K562 (cell line): ENCODE measurements around the gene CHPF2. TPM values are rescaled to one million over a fixed set of nuclear protein-coding genes. Genes with fewer than 3 reads are reported as not detected.

Experiments used
- ATAC-seq: fragments of 200-7000 bp; cut with Tn5 transposase; 3 replicates; pipeline ENCODE4 v1.9.1; 2020; ENCODE audit warnings: moderate library complexity
- BruUV-seq: library from RNA; stranded (reverse); fragments of 400-500 nt; replicated peaks from 2 replicates; lab custom pipeline; 2021; lab: Mats Ljungman, UMichigan
- CTCF ChIA-PET: fragments of 300-600 bp; formaldehyde crosslinking; extraction: SDS; loops from one replicate; lab custom pipeline; 2021; ENCODE audit warnings: low intra/inter-chr PET ratio; lab: Yijun Ruan, JAX
- POLR2A ChIA-PET: fragments of 300-600, 350-650 bp; sonication (Branson Sonifier 250); formaldehyde crosslinking; extraction: SDS; loops from one replicate; lab custom pipeline; 2021; ENCODE audit warnings: antibody characterized with exemption, inconsistent platforms; lab: Yijun Ruan, JAX
- DNase-seq, 4 experiments: peaks; one replicate each; pipeline versions ENCODE4 v3.0.0 to v3.0.0-alpha.2; 2011 to 2018; ENCODE audit warnings: low spot score in 3 of 4, mixed read lengths in 3 of 4; ENCODE audit errors: extremely low read depth in 1 of 4
- FAIRE-seq: peaks from 2 replicates; lab custom pipeline; 2011; peaks lifted over from hg19 to GRCh38; lab: Jason Lieb, UNC
- H2AFZ ChIP-seq: 2 replicates; pipeline ENCODE4 v1.6.0; 2011; ENCODE audit warnings: low read depth, low read length, control low read depth, inconsistent platforms
- H3K27ac ChIP-seq: fragments of 200-600 bp; 3 replicates; pipeline ENCODE4 v1.8.0; 2011; ENCODE audit warnings: low read depth, mild to moderate bottlenecking, control low read depth, inconsistent platforms, low read length, moderate library complexity, mixed read lengths; ENCODE audit errors: extremely low read depth
- H3K27me3 ChIP-seq, 2 experiments: fragments of 300-600 bp in 1 of 2; 2 replicates in 1 of 2; 3 replicates in 1 of 2; pipeline versions ENCODE4 v1.6.0 to v1.8.0; 2011; ENCODE audit warnings: inconsistent platforms in 2 of 2, low read length in 2 of 2, mild to moderate bottlenecking in 1 of 2, mixed read lengths in 1 of 2, moderate library complexity in 1 of 2; ENCODE audit not compliant: control insufficient read depth in 2 of 2, insufficient read depth in 2 of 2
- H3K36me3 ChIP-seq: fragments of 300-600 bp; 3 replicates; pipeline ENCODE4 v1.8.0; 2011; ENCODE audit warnings: mild to moderate bottlenecking, low read length, inconsistent platforms; ENCODE audit not compliant: control insufficient read depth, insufficient read depth
- H3K4me1 ChIP-seq, 2 experiments: fragments of 200-600 bp in 1 of 2; replicated peaks in 1 of 2; 2 replicates in 1 of 2; 3 replicates in 1 of 2; pipeline versions ENCODE4 v1.5.1 to v1.8.0; 2011; ENCODE audit warnings: inconsistent platforms in 2 of 2, low read length in 2 of 2, mild to moderate bottlenecking in 1 of 2, mixed read lengths in 1 of 2, moderate library complexity in 1 of 2; ENCODE audit not compliant: control insufficient read depth in 2 of 2, insufficient read depth in 2 of 2
- H3K4me2 ChIP-seq: 2 replicates; pipeline ENCODE4 v1.6.1; 2011; ENCODE audit warnings: low read length, control low read depth, inconsistent platforms, mixed read lengths; ENCODE audit not compliant: insufficient read depth
- H3K4me3 ChIP-seq: fragments of 200-600 bp; sonication (generic), shearing (Covaris generic); 2 replicates; pipeline ENCODE4 v1.5.1; 2016; ENCODE audit warnings: control low read depth, inconsistent platforms
- H3K79me2 ChIP-seq: fragments of 200-600 bp; 3 replicates; pipeline ENCODE4 v1.8.0; 2011; ENCODE audit warnings: low read length, inconsistent platforms; ENCODE audit not compliant: control insufficient read depth, insufficient read depth
- H3K9ac ChIP-seq, 2 experiments: 2 replicates each; pipeline versions ENCODE4 v1.6.0 to v1.6.1; 2011; ENCODE audit warnings: low read depth in 2 of 2, low read length in 2 of 2, control low read depth in 1 of 2, inconsistent platforms in 1 of 2, mild to moderate bottlenecking in 1 of 2, mixed read lengths in 1 of 2; ENCODE audit not compliant: insufficient read depth in 1 of 2
- H3K9me1 ChIP-seq: one replicate; pipeline ENCODE4 v1.6.0; 2011; ENCODE audit warnings: inconsistent platforms, mild to moderate bottlenecking, low read length, moderate library complexity; ENCODE audit not compliant: control insufficient read depth, insufficient read depth
- H3K9me3 ChIP-seq: replicated peaks from 2 replicates; pipeline ENCODE4 v1.5.1; 2011; ENCODE audit warnings: low read depth, low read length, inconsistent platforms; ENCODE audit not compliant: control insufficient read depth, insufficient read depth
- H4K20me1 ChIP-seq: replicated peaks from 2 replicates; pipeline ENCODE4 v1.6.1; 2011; ENCODE audit warnings: low read length, inconsistent platforms, mixed read lengths; ENCODE audit not compliant: control insufficient read depth, insufficient read depth
- BACH1 ChIP-seq: fragments of 200-800 bp; sonication (Bioruptor generic); IDR thresholded peaks from 2 replicates; pipeline ENCODE4 v1.6.1; 2016; ENCODE audit warnings: missing genetic modification characterization, missing compliant biosample characterization
- CCAR2 ChIP-seq: fragments of 200-400 bp; formaldehyde crosslinking; IDR thresholded peaks from 2 replicates; pipeline ENCODE4 v1.6.1; 2017; ENCODE audit warnings: mild to moderate bottlenecking, low read depth, low read length
- L3MBTL2 ChIP-seq: fragments of 450-650 bp; IDR thresholded peaks from 2 replicates; pipeline ENCODE4 v1.6.1; 2016; ENCODE audit warnings: mild to moderate bottlenecking, moderate library complexity
- PHF20 ChIP-seq: fragments of 450-650 bp; IDR thresholded peaks from 2 replicates; pipeline ENCODE4 v1.6.1; 2018; ENCODE audit not compliant: partially characterized antibody
- TAF1 ChIP-seq: IDR thresholded peaks from 2 replicates; pipeline ENCODE4 v1.6.1; 2011; ENCODE audit warnings: mild to moderate bottlenecking, low read length, moderate library complexity; ENCODE audit not compliant: insufficient read depth, control insufficient read depth, severe bottlenecking; ENCODE audit errors: extremely low read depth
- TBL1XR1 ChIP-seq, 2 experiments: IDR thresholded peaks; 2 replicates each; pipeline ENCODE4 v1.6.1; 2012; ENCODE audit warnings: improper control_type of control experiment in 2 of 2, low read length in 2 of 2, mild to moderate bottlenecking in 1 of 2
- ZBTB7A ChIP-seq: IDR thresholded peaks from 2 replicates; pipeline ENCODE4 v1.6.1; 2011; ENCODE audit warnings: low read depth, mild to moderate bottlenecking, low read length, moderate library complexity, borderline replicate concordance; ENCODE audit not compliant: control insufficient read depth
- WGBS: fragments of 100-300 bp; shearing (Covaris generic); methylation state at CpG from one replicate; pipeline ENCODE4 v1.1.6; 2016; ENCODE audit warnings: low coverage, mixed read lengths; ENCODE audit not compliant: insufficient coverage; ENCODE audit errors: missing lambda C conversion rate; 5-methylcytosine and 5-hydroxymethylcytosine counted together
- in situ Hi-C: fragments of 300-500 bp; cut with MboI; formaldehyde crosslinking; loops from 4 replicates; pipeline ENCODE4 v1.15.0; 2018; ENCODE audit warnings: inconsistent platforms, mixed read lengths
- intact Hi-C: fragments of 100-400 bp; cut with micrococcal nuclease; formaldehyde crosslinking; loops from 2 replicates; pipeline ENCODE4 v1.14.2; 2022
- polyA plus RNA-seq, 8 experiments: library from polyadenylated mRNA; depleted of rRNA in 4 of 8; stranded (reverse) in 5 of 8; unstranded in 3 of 8; fragments of >200 nt; fragmentation: Nextera tagmentation in 2 of 8; fragmentation: Illumina TruSeq in 1 of 8; extraction: Ambion mirVana in 2 of 8; extraction: Trizol in 1 of 8; gene quantifications; 2 replicates each; pipeline versions ENCODE4 v1.2.1 to v1.2.3, GENCODE V29; 2011 to 2014; ENCODE audit warnings: inconsistent platforms in 1 of 8, missing spikeins in 1 of 8
- total RNA-seq, 7 experiments: library from RNA; depleted of rRNA in 6 of 7; stranded (reverse); fragments of >200 nt in 6 of 7; fragmentation: Illumina TruSeq in 2 of 7; extraction: Trizol in 2 of 7; gene quantifications; 2 replicates each; pipeline versions ENCODE4 v1.2.1 to v1.2.3, GENCODE V29; 2011 to 2021; ENCODE audit warnings: low replicate concordance in 1 of 7
- TF ChIP-seq, protein P1 (sequence below): sonication (generic); formaldehyde crosslinking; IDR thresholded peaks from 2 replicates; pipeline ENCODE4 v1.5.0; 2020; ENCODE audit warnings: missing genetic modification reagents
- TF ChIP-seq, protein P2 (sequence below): fragments of 250-450 bp; sonication (Bioruptor Pico); IDR thresholded peaks from 2 replicates; pipeline ENCODE4 v1.5.0; 2021; ENCODE audit warnings: mild to moderate bottlenecking, moderate library complexity
- TF ChIP-seq, protein P3 (sequence below): sonication (generic); formaldehyde crosslinking; IDR thresholded peaks from 2 replicates; pipeline ENCODE4 v1.8.1; 2023; ENCODE audit warnings: mild to moderate bottlenecking, missing genetic modification reagents

The CHPF2 gene
- total and polyA plus RNA-seq, 9 of the 15 experiments (the other 6 are each of a cell fraction or from before 2014, with no cell fraction given), result 0.08 to 32.8 (median 10.5) TPM

DNA sequence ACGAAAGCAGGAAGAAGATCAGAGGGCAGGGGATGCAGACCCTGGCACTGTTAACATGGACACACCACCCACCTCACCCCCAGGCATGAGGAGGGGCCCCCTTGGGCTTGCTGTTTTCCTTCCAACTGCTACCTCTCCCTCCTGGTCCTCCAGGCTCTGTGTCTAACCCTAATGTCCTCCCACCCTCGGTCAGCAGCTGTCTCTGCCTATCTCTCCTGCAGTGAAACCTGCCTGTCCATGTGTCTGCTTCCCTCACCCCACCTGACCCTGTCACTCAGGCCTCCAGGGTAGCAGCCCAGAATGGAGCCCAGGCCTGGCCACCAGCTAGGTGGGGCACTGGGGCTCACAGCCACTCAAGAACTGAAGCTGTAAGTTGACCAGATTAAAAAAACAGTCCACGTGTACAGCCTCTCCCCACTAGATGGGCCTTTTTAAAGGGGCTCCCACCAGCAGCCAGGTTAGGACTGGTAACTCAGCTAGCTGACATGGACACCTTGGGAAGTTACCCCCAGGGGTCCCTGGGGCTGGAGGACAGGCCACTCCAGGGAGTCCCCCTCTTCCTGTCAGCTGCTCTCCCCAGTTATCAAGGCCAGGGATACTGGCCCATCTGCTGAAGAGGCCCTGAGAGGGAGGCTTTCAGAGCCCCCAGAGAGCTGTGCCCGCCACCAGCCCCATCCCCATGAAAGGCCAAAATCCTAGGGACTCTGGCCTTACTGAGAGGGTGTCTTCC, 14.7 kb downstream of the CHPF2 start (continued):
- TF ChIP-seq ZBTB7A, result peak; percentile 9; the same call in 1 of the 2 replicates

DNA sequence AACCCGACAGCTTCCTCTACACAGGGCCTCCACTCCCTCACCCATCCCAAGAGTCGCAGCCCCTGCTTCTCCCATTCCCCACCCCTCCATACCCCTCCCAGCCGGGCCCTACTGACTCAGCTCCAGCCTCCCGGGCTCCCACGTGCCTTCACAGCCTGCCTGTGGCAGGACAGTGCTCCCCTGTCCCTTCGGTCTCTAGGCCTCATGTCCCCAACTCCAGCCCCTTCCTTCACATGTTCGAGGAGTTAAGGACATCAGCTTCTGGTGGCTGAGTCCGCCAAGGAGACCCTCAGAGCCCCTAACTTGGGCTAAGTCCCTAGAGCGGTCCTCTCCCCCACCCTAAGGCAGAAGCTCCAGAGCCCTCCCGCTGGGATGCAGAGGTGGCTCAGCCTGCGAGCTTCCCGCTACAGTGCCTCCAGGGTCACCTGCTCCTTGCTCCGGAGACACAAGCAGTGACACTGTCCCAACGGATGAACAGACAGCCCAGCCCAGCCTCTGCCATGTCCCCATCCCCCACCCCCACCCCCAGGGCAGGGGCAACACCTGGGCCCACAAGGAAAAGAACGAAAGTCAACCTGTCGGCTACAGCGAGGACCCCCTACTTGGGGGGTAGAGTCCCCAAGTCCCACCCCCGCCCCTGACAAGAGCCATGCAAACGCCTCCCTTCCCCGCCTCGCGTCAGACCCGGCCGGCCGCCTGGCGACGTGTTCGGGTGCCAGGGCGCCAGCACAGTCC, 15.5 kb downstream of the CHPF2 start:
- no peaks in the 10 kb centered on the region for H3K79me2 ChIP-seq
- peaks cover 28% of the 10 kb centered on the region; the same call in 1 of the 2 replicates for H4K20me1 ChIP-seq
- CTCF ChIA-PET, result interaction anchor here (0.5 to 1.6 kb wide), 2 partner anchors 22 to 56 kb away, joined by 3 to 11 read pairs; no protein-coding TSS in a partner anchor
- H3K27ac ChIP-seq, result no peak overlapping the region
- peaks cover 8% of the 10 kb centered on the region for H3K9me1 ChIP-seq
- DNase-seq (peak in 1 of 4 experiments; percentile 43), ATAC-seq (no peak), FAIRE-seq (no peak)
- intact Hi-C loops, result loop anchor here (1.0 kb wide), 1 partner anchor 103 kb away; no protein-coding TSS in a partner anchor
- H3K4me3 ChIP-seq, result peak overlapping the region; percentile 32
- no TSS peak for BruUV-seq
- in situ Hi-C loops, result no loop called here
- H3K9me3 ChIP-seq, result no peaks in the 10 kb centered on the region
- peak overlapping the region; percentile 33 to 88; a peak in 3 of 4 replicates for H3K9ac ChIP-seq
- no peaks in the 10 kb centered on the region for H3K36me3 ChIP-seq
- peaks cover 28 to 80% of the 10 kb centered on the region in 2 experiments for H3K4me1 ChIP-seq
- WGBS, result 12% methylated on average over 26 of the region's 29 CpGs
- H3K27me3 ChIP-seq, result peaks cover 12 to 47% of the 10 kb centered on the region in 2 experiments; a peak in 4 of 5 replicates
- H2AFZ ChIP-seq, result peak overlapping the region; percentile 91
- POLR2A ChIA-PET, result interaction anchor here (0.6 to 1.2 kb wide), 2 partner anchors 14 to 28 kb away, joined by 3 to 4 read pairs; no protein-coding TSS in a partner anchor
- peak overlapping the region; percentile 66 for H3K4me2 ChIP-seq
- no peak for TF ChIP-seq PHF20
- TF ChIP-seq, protein P1, sequence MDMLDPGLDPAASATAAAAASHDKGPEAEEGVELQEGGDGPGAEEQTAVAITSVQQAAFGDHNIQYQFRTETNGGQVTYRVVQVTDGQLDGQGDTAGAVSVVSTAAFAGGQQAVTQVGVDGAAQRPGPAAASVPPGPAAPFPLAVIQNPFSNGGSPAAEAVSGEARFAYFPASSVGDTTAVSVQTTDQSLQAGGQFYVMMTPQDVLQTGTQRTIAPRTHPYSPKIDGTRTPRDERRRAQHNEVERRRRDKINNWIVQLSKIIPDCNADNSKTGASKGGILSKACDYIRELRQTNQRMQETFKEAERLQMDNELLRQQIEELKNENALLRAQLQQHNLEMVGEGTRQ (CRISPR knock-in tag), result no peak
- no peak for TF ChIP-seq BACH1
- peak; percentile 7; the same call in 1 of the 2 replicates for TF ChIP-seq ZBTB7A
- TF ChIP-seq, protein P2, sequence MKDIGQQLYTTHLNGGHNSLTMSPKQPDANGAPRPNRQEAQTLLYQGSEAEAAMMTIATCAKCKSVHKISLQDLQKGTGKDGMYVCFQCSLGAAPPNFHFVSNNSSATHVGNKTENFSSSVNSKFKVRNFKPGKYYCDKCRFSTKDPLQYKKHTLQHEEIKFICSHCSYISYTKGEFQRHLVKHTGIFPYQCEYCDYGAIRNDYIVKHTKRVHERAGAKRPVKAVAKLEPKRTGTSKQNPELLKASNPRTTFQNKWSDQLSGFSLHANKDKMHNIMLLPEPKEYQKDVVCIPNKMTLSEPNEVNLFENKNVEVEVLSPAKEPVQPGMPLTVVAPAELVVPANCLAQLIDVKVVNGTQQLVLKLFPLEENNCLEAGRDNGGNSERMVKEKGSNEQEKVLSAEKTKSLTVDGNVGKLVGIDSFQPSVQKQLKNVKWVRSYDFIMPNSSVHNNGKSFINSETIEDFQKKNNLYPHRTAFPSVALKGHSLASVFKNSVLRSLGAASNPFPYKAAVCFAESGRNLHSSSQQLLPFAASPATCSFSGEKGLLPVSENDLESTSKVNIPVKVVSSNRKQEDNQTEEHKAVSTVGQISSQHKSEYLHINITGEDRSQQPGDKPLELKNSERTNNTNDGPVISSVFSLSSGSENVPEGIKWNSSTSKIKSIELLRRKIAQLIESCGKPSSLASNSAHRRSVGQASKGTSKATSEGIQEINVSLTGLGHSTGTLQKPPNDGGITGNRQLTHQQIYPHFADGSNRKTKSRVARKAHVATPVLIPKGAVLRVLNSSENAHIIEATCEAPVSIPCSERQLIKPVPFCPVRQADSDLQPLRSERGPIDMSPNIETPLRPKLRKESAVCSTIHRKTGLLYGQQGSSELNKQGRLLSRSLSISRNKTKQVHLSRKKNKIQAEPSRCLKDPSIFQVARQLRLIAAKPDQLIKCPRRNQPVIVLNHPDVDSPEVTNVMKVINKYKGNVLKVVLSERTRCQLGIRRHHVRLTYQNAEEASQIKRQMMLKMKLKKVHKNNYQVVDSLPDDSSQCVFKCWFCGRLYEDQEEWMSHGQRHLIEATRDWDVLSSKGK, result no peak
- TF ChIP-seq, protein P3, sequence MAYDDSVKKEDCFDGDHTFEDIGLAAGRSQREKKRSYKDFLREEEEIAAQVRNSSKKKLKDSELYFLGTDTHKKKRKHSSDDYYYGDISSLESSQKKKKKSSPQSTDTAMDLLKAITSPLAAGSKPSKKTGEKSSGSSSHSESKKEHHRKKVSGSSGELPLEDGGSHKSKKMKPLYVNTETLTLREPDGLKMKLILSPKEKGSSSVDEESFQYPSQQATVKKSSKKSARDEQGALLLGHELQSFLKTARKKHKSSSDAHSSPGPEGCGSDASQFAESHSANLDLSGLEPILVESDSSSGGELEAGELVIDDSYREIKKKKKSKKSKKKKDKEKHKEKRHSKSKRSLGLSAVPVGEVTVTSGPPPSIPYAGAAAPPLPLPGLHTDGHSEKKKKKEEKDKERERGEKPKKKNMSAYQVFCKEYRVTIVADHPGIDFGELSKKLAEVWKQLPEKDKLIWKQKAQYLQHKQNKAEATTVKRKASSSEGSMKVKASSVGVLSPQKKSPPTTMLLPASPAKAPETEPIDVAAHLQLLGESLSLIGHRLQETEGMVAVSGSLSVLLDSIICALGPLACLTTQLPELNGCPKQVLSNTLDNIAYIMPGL (CRISPR knock-in tag), result no peak
- no peak for TF ChIP-seq TBL1XR1 (IDR thresholded peaks at IDR 0.05; ENCODE audit: low read length in 2 of 2)
- TF ChIP-seq CCAR2, result no peak
- TF ChIP-seq TAF1, result peak; percentile 2
- peak; percentile 33; the same call in 1 of the 2 replicates for TF ChIP-seq L3MBTL2
